ENCODE measurements around the gene PDIA2. TPM values are rescaled to one million over a fixed set of nuclear protein-coding genes. Genes with fewer than 3 reads are reported as not detected.

Gene PDIA2
- total RNA-seq, 1 donor from 2014 or later: not detected

DNA sequence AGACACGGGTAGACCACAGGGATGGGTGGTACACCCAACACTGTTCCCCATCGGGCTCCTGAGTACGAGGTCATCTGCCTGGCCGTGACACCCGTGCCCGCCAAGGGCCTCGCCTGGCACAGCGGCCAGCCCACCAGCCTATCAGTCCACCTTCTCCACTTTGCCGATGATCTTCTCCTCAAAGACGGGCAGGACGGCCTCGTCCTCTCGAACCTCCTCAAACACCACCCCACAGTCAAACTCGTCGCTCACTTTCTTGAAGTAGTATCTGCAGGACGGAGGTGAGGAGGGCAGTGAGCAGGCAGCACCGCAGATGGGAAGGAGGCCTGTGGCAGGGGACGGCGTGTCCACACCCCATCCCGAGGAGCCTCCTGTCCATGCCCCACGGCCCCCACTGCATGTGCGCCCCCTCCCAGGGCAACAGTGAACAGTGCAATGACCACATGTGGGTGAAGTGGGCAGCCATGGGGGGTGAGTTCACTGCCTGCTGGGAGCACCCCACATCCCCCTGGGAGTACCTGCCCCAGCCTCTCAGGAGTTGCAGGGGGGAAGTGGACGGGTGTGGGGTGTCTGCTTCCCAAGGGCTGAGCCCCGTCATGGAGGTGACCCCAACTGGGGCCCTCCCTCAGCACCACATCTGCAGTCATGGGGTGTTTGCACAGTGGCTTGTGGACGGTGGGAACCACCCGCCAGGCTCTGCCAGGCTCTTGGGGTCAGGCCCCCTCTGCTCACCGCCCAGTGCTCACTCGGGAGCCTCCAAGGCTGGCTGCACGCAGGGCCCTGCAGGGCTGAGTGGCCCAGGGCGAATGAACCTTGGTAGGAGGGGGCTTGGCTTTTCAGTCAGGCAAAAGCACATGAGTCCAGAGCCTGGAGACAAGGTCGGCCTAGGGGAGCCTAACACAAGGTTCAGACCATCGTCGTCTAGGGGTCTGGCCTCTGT lies 5.3 kb downstream of the PDIA2 start:
- no peaks in the 10 kb centered on the region for H3K4me1 Mint-ChIP-seq (ENCODE audit: low read depth)

DNA sequence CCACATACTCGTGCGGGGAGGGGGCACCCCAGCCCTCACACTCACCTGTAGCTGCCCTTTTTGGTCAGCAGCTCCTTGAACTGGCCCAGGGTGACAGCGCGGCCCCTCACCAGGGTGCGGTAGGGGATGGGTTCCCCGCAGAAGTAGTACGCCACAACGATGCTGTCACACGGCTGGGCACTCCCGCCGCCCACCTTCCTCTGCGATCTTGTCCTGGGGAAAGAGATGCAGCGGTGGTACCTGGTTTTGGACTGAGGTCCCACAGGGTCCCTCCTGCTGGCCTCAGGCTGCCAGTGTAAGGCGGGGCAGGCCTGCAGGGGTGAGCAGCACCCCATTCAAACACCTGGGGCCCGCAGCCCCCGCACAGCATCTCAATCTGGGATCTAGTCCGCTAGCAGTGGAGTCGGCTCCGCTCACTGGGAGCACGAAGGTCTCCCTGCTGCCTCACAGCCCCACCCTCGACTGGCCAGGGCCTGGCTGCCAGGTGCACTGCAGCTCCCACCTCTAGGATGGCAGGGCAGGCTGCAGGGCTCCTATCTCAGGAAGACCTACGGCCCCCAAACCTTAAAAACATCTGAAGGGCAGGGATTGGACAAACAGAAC lies 6.5 kb downstream of the PDIA2 start:
- H3K4me1 Mint-ChIP-seq (ENCODE audit: low read depth): no peaks in the 10 kb centered on the region
- intact Hi-C loops (cut with micrococcal nuclease): no loop called here
- no peaks in the 10 kb centered on the region for H3K27me3 Mint-ChIP-seq (ENCODE audit: low read depth)
- H3K36me3 Mint-ChIP-seq (ENCODE audit: low read depth): peaks cover 20% of the 10 kb centered on the region
- no peak overlapping the region for H3K4me3 Mint-ChIP-seq (ENCODE audit: low read depth)
- no peak for DNase-seq (ENCODE audit: low spot score)
- H3K27ac Mint-ChIP-seq: no peak overlapping the region
- no peaks in the 10 kb centered on the region for H3K9me3 Mint-ChIP-seq

More for the DNA sequence above, 5.3 kb downstream of the PDIA2 start:
- DNase-seq (ENCODE audit: low spot score): no peak
- Mint-ChIP-seq H3K36me3 (ENCODE audit: low read depth) (peaks cover 14% of the 10 kb centered on the region), H3K4me3 (ENCODE audit: low read depth) (no peak overlapping the region), H3K27ac (no peak overlapping the region), H3K9me3 (no peaks in the 10 kb centered on the region), H3K27me3 (ENCODE audit: low read depth) (no peaks in the 10 kb centered on the region)
- intact Hi-C loops (cut with micrococcal nuclease): no loop called here

DNA sequence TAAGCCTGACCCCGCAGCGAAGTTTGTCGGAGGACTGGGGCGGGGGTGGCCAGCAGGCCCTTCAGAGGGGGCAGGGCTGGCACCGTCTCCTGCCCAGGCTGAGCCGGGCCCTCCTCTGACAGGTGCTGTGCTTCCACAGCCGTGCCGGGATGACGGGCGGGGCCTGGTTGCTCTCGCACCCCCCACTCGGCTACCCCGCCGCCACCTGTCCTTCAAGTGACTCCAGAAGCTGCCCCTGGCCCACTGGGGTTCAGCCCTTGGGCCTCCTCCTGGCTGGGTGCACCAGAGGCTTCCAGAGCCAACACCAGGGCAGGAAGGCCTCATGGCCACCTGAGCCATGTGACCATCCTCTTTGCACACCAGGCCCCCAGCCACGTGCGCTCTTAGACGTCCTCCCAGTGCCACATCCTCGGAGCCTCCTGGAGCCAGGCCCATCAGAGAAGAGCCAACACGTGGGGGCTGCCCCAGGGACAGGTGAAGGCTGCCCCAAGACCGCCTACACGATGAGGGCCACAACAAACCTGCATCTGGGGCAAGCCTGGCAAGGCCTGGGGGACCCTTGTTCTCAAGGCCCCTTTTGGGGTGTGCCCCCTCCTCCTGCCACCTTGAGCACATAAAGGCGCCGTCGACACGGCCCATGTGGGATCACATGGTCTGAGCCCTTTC lies 7.2 kb downstream of the PDIA2 start:
- H3K27ac Mint-ChIP-seq: no peak overlapping the region
- no peaks in the 10 kb centered on the region for H3K4me1 Mint-ChIP-seq (ENCODE audit: low read depth)
- no peak for DNase-seq (ENCODE audit: low spot score)
- no peak overlapping the region for H3K4me3 Mint-ChIP-seq (ENCODE audit: low read depth)
- no peaks in the 10 kb centered on the region for H3K9me3 Mint-ChIP-seq
- intact Hi-C loops (cut with micrococcal nuclease): no loop called here
- no peaks in the 10 kb centered on the region for H3K27me3 Mint-ChIP-seq (ENCODE audit: low read depth)
- peaks cover 20% of the 10 kb centered on the region for H3K36me3 Mint-ChIP-seq (ENCODE audit: low read depth)

GRCh38 chr16:290681-291405 lies 7.9 kb downstream of the PDIA2 start:
- intact Hi-C loops (cut with micrococcal nuclease): no loop called here
- H3K36me3 Mint-ChIP-seq (ENCODE audit: low read depth): peaks cover 20% of the 10 kb centered on the region
- H3K27me3 Mint-ChIP-seq (ENCODE audit: low read depth): no peaks in the 10 kb centered on the region
- H3K27ac Mint-ChIP-seq: no peak overlapping the region
- H3K4me3 Mint-ChIP-seq (ENCODE audit: low read depth): no peak overlapping the region
- DNase-seq (ENCODE audit: low spot score): no peak
- H3K4me1 Mint-ChIP-seq (ENCODE audit: low read depth): no peaks in the 10 kb centered on the region
- no peaks in the 10 kb centered on the region for H3K9me3 Mint-ChIP-seq

- H3K9me3 Mint-ChIP-seq: no peaks in the 10 kb centered on the region
- H3K27ac Mint-ChIP-seq: no peak overlapping the region
- H3K4me3 Mint-ChIP-seq (ENCODE audit: low read depth): no peak overlapping the region
- no peaks in the 10 kb centered on the region for H3K27me3 Mint-ChIP-seq (ENCODE audit: low read depth)
- H3K36me3 Mint-ChIP-seq (ENCODE audit: low read depth): peaks cover 20% of the 10 kb centered on the region
- no peak for DNase-seq (ENCODE audit: low spot score)
- intact Hi-C loops (cut with micrococcal nuclease): no loop called here
- no peaks in the 10 kb centered on the region for H3K4me1 Mint-ChIP-seq (ENCODE audit: low read depth)
Observed at GRCh38 chr16:291539-291938, 8.6 kb downstream of the PDIA2 start.

DNA sequence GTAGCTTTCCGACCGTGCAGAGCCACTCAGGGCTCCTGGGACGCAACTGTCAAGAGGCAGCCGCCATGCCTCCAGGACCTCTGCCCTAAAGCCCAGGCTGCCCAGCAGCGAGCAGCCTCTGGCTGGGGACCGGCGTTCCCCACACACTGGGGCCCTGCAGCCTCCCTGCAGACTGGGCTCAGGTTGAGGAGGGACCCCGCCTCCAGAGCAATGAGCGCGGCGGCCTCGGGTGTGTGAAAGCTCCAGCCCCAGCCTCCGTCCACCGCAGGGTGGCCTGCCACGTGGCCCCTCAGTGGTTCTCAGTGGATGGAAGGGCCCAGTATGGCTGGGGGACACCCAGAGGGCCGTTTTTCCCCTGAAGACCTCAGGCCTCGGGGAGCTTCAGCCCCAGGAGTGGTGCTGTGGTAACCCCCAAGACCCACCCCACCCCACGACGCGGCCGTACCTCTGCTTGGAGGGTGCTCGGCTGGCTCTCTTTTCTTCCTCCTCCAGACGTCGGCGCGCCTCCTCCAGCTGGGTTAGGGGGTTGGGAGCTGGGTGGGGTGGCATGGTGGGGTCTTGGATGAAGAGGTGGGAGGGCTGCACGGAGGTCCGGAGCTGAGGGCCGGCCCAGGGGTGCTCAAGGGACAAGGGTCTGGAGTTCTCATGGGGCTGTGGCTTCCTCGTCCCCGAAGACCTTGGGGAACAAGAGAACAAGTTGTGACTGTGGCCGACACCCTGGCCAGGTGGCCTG lies 10.2 kb downstream of the PDIA2 start:
- Mint-ChIP-seq H3K36me3 (ENCODE audit: low read depth) (peaks cover 13% of the 10 kb centered on the region), H3K27ac (no peak overlapping the region), H3K4me3 (ENCODE audit: low read depth) (no peak overlapping the region), H3K9me3 (no peaks in the 10 kb centered on the region), H3K27me3 (ENCODE audit: low read depth) (no peaks in the 10 kb centered on the region), H3K4me1 (ENCODE audit: low read depth) (no peaks in the 10 kb centered on the region)
- intact Hi-C loops (cut with micrococcal nuclease): no loop called here
- no peak for DNase-seq (ENCODE audit: low spot score)

DNA sequence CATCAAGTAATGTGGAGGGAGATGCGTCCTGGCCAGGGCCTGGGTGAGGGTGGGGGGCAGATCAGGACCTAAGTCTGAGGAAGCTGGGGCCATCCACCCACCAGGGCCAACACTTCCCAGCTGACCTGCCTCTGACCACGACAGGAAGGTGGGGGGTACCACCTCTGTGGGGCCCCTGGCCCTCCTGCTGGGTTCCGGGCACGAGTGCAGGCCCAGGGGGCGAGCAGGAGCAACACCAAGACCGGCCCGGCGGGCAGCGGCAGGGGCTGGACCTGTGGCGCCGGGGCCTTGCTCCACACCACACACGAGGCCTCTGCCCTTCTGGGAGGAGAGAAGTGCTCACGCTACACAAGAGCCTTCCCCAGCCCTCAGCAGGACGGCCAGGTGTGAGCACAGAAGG lies 13.3 kb downstream of the PDIA2 start:
- Mint-ChIP-seq H3K27me3 (ENCODE audit: low read depth) (no peaks in the 10 kb centered on the region), H3K27ac (no peak overlapping the region), H3K4me1 (ENCODE audit: low read depth) (no peaks in the 10 kb centered on the region), H3K36me3 (ENCODE audit: low read depth) (peaks cover 9% of the 10 kb centered on the region), H3K4me3 (ENCODE audit: low read depth) (no peak overlapping the region), H3K9me3 (no peaks in the 10 kb centered on the region)
- no peak for DNase-seq (ENCODE audit: low spot score)
- intact Hi-C loops (cut with micrococcal nuclease): no loop called here

DNA sequence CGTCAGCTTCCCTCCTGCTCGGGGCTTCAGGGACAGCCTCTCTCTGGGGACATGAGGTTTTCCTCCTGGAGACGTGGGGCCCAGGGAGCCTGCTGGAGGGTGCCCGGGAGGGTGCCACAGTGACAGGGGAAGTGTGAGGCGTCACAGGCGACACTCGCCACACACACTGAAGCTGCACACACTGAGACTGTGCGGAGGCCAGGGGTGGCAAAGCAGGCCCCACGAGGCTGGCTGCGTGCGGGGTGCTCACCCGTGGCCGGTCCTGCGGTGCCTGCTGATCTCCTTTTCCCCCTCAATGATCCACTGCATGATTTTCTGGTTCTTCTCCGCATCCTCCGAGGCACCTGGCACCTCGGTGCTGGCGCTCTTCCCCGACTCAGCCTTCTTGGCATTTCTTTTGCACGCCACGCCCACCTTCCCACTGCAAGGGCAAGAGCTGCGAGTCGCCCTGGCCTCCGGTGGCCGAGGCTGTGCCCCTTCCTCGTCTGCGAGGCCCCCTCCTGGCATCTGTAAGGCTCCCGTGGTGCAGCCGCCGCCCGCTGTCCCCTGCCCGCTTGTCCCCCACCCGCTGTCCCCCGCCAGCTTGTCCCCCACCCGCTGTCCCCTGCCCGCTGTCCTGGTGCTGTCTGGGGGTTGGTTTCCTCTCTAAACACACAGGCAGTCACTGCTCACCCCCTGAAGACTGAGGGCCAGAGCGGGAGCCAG lies 14.0 kb downstream of the PDIA2 start:
- Mint-ChIP-seq H3K36me3 (ENCODE audit: low read depth) (peaks cover 9% of the 10 kb centered on the region), H3K4me3 (ENCODE audit: low read depth) (no peak overlapping the region), H3K4me1 (ENCODE audit: low read depth) (no peaks in the 10 kb centered on the region), H3K9me3 (no peaks in the 10 kb centered on the region), H3K27me3 (ENCODE audit: low read depth) (no peaks in the 10 kb centered on the region), H3K27ac (no peak overlapping the region)
- DNase-seq (ENCODE audit: low spot score): no peak
- intact Hi-C loops (cut with micrococcal nuclease): no loop called here

DNA sequence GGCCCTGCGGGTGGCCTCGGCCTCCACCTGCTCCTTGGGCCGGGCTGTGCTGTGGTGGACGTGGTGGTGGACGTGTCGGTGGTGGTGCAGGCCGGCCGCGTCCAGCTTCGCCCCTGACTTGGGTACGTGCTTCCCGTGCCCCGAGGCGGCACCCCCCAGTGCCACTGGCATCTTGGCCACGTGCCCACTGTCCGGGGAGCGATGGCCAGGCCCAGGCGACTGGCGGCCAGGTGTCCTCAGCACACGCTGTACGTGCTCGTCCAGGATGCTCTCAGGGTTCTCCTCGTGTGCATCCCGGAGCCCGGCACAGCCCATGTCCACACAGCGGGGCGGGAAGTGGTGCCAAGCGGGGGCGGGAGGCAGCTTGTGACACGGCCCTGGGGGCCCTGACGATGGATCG lies 14.9 kb downstream of the PDIA2 start:
- Mint-ChIP-seq H3K4me1 (ENCODE audit: low read depth) (no peaks in the 10 kb centered on the region), H3K36me3 (ENCODE audit: low read depth) (peaks cover 7% of the 10 kb centered on the region), H3K4me3 (ENCODE audit: low read depth) (no peak overlapping the region), H3K27me3 (ENCODE audit: low read depth) (no peaks in the 10 kb centered on the region), H3K9me3 (no peaks in the 10 kb centered on the region), H3K27ac (no peak overlapping the region)
- DNase-seq (ENCODE audit: low spot score): no peak
- intact Hi-C loops (cut with micrococcal nuclease): no loop called here

DNA sequence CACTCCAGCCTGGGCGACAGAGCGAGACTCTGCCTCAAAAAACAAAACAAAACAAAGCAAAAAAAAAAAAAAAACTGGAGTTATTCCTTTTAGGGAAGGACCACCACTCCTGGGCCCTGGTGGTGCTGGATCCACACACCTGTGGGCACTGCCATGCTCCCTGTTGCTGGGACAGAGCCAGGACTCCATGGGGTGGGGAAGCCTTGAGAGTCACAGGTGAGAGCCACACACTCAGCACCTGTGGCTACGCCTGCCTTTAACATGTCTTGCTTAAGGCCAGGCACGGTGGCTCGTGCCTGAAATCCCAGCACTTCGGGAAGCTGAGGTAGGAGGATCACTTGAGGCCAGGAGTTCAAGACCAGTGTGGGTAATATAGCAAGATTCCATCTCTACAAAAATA lies 18.3 kb downstream of the PDIA2 start:
- intact Hi-C loops (cut with micrococcal nuclease): no loop called here
- Mint-ChIP-seq H3K9me3 (no peaks in the 10 kb centered on the region), H3K27me3 (ENCODE audit: low read depth) (no peaks in the 10 kb centered on the region), H3K4me1 (ENCODE audit: low read depth) (no peaks in the 10 kb centered on the region), H3K36me3 (ENCODE audit: low read depth) (peaks cover 16% of the 10 kb centered on the region), H3K27ac (no peak overlapping the region), H3K4me3 (ENCODE audit: low read depth) (no peak overlapping the region)
- DNase-seq (ENCODE audit: low spot score): no peak

DNA sequence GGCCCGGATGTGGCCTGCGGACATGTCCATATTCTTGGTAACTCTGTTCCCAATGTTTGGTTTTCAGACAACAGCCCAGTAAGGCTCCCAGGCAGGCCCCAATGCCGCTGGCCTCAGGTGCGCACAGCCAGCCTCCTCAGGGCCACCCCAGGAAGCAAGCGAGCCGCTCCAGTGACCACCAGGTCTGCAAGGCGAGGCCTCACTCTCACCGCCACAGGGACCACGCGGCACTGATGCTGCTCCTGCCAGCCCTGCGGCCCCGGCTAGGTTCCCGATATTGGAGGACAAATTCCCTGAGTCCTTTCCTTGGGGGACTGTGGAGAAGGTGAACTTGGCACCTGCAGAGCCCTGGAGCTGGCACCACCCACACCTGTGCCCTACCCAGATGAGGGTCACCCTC lies 19.0 kb downstream of the PDIA2 start:
- no peaks in the 10 kb centered on the region for H3K4me1 Mint-ChIP-seq (ENCODE audit: low read depth)
- no peaks in the 10 kb centered on the region for H3K27me3 Mint-ChIP-seq (ENCODE audit: low read depth)
- no peak overlapping the region for H3K4me3 Mint-ChIP-seq (ENCODE audit: low read depth)
- H3K9me3 Mint-ChIP-seq: no peaks in the 10 kb centered on the region
- H3K36me3 Mint-ChIP-seq (ENCODE audit: low read depth): peaks cover 16% of the 10 kb centered on the region
- intact Hi-C loops (cut with micrococcal nuclease): no loop called here
- H3K27ac Mint-ChIP-seq: no peak overlapping the region
- DNase-seq (ENCODE audit: low spot score): no peak

Data from activated T-helper 2 cell treated with anti-CD3 and anti-CD28 coated beads, Interferon-gamma antibody, Interleukin-2, Interleukin-4, amounts not matched to agents 10 μg/mL and 5 μg/mL and 100 μg/mL, durations not matched to agents 14 hours and 24 hours and 36 hours (primary cell).